Measurements from ENCODE around the gene FAM217A. TPM values are rescaled to one million over a fixed set of nuclear protein-coding genes. Genes with fewer than 3 reads are reported as not detected.

Gene FAM217A
- total and polyA plus RNA-seq, 10 of the 15 experiments (the other 5 are each of a cell fraction or from before 2014, with no cell fraction given), result 0.09 to 0.11 TPM; not detected in 8

- DNase-seq (ENCODE audit: low read depth, low spot score), result no peak
- Histone ChIP-seq H2AFZ (ENCODE audit: control insufficient read depth, low read depth, low read length) (no peak overlapping the region), H3K79me2 (ENCODE audit: control insufficient read depth, insufficient read depth, low read length) (peaks cover 88% of the 10 kb centered on the region), H3K36me3 (ENCODE audit: control insufficient read depth in 2 of 2, insufficient read depth in 2 of 2, low read length in 1 of 2) (peaks cover 0 to 15% of the 10 kb centered on the region in 2 experiments), H3K9me3 (replicated peaks; ENCODE audit: control insufficient read depth, insufficient read depth, low read length) (peaks cover 1% of the 10 kb centered on the region; the same call in 1 of the 3 replicates), H3K4me3 (no peak overlapping the region), H3K9ac (ENCODE audit: control insufficient read depth, insufficient read depth, low read length) (no peak overlapping the region), H4K20me1 (ENCODE audit: control insufficient read depth, insufficient read depth) (no peaks in the 10 kb centered on the region; the same call in none of the 2 replicates), H3K4me2 (ENCODE audit: control insufficient read depth, insufficient read depth) (no peak overlapping the region), H3K27ac (ENCODE audit: control insufficient read depth, insufficient read depth) (no peak overlapping the region), H3K4me1 (ENCODE audit: control insufficient read depth, insufficient read depth, low read length) (no peaks in the 10 kb centered on the region), H3K27me3 (replicated peaks in 1 of 2; ENCODE audit: control insufficient read depth in 2 of 2, insufficient read depth in 2 of 2, low read length in 1 of 2) (no peaks in the 10 kb centered on the region)
- SMC1A ChIA-PET (ENCODE audit: uncharacterized antibody, unreplicated experiment), result interaction anchor here (1.9 kb wide), 1 partner anchor 10 kb away, joined by 10 read pairs; a partner anchor contains a TSS
- POLR2A ChIA-PET, result interaction anchor here (1.0 kb wide), 1 partner anchor 101 kb away, joined by 3 read pairs; no protein-coding TSS in a partner anchor
- FAIRE-seq, result no peak
- CTCF ChIA-PET, result interaction anchor here (1.0 to 2.8 kb wide), 2 partner anchors 10 to 23 kb away, joined by 3 to 16 read pairs; a partner anchor contains a TSS
- no TSS peak for BruUV-seq (replicated peaks)
- in situ Hi-C loops (cut with MboI) (no loop called here), intact Hi-C loops (cut with micrococcal nuclease; ENCODE audit: unreplicated experiment) (no loop called here)
- RAD21 ChIA-PET (ENCODE audit: unreplicated experiment), result no interaction called here
- WGBS (ENCODE audit: insufficient coverage, insufficient replicate concordance, low lambda C conversion rate, missing lambda C conversion rate), result 52% methylated on average over 1 of the region's 1 CpG
- no peak for ATAC-seq
- TF ChIP-seq HDAC2 (IDR thresholded peaks at IDR 0.05) (no peak), SMAD1 (IDR thresholded peaks at IDR 0.05; ENCODE audit: low read depth, partially characterized antibody) (no peak), MYB (IDR thresholded peaks at IDR 0.05; ENCODE audit: borderline replicate concordance, low read depth, low read length) (no peak), SREBF2 (IDR thresholded peaks at IDR 0.05; ENCODE audit: low read length) (no peak), POU2F2 (IDR thresholded peaks at IDR 0.05; ENCODE audit: borderline replicate concordance, low read depth, low read length) (no peak), ATF2 (IDR thresholded peaks at IDR 0.05; ENCODE audit: low read length) (no peak)
These were observed 47.5 kb downstream of the FAM217A start for GRCh38 chr6:4031442-4031841.

Data from GM12878 (cell line).